ENCODE results near the gene RPL21. TPM values are rescaled to one million over a fixed set of nuclear protein-coding genes. Genes with fewer than 3 reads are reported as not detected.

Gene RPL21
- polyA plus RNA-seq, 3 donors = 1,311 to 1,781 (median 1,417) TPM

- Histone ChIP-seq H3K27ac (ENCODE audit: low read depth in 1 of 2, low read length in 2 of 2) (no peak overlapping the region), H2AFZ (ENCODE audit: insufficient read depth, low read depth, low read length, poor library complexity, severe bottlenecking) (no peak overlapping the region), H3K36me3 (replicated peaks in 1 of 2; ENCODE audit: control insufficient read depth in 1 of 2, insufficient read depth in 2 of 2, low read length in 2 of 2) (no peaks in the 10 kb centered on the region), H3K79me2 (ENCODE audit: insufficient read depth, low read length) (no peaks in the 10 kb centered on the region), H3K4me3 (replicated peaks in 1 of 3; ENCODE audit: low read depth in 2 of 3, low read length in 3 of 3) (no peak overlapping the region), H3K4me1 (ENCODE audit: control insufficient read depth in 1 of 2, insufficient read depth in 2 of 2, low read length in 2 of 2) (no peaks in the 10 kb centered on the region), H3K27me3 (ENCODE audit: control insufficient read depth in 2 of 2, insufficient read depth in 2 of 2, low read length in 2 of 2) (no peaks in the 10 kb centered on the region), H4K20me1 (ENCODE audit: insufficient read depth, low read length) (no peaks in the 10 kb centered on the region), H3K9ac (ENCODE audit: insufficient read depth, low read length, poor library complexity, severe bottlenecking) (no peak overlapping the region), H3K9me3 (replicated peaks in 1 of 2; ENCODE audit: control insufficient read depth in 1 of 2, insufficient read depth in 1 of 2, low read length in 2 of 2) (no peaks in the 10 kb centered on the region), H3K4me2 (replicated peaks; ENCODE audit: extremely low read depth, low read length, poor library complexity, severe bottlenecking) (no peak overlapping the region)
- H3K27ac Mint-ChIP-seq = no peak overlapping the region
- TF ChIP-seq CTCF (IDR thresholded peaks at IDR 0.05) = no peak
- intact Hi-C loops (cut with micrococcal nuclease) = no loop called here
- WGBS (ENCODE audit: insufficient coverage) = no CpG with 5 or more reads among the region's 4 CpGs
- peaks cover 0 to 1% (median 0%) of the 10 kb centered on the region in 7 donors for H3K9me3 Mint-ChIP-seq
- no peak for DNase-seq
- peaks cover 0 to 3% (median 1%) of the 10 kb centered on the region in 3 donors for H3K27me3 Mint-ChIP-seq (ENCODE audit: low read depth in 3 of 3)
- H3K4me3 Mint-ChIP-seq = no peak overlapping the region
- no peaks in the 10 kb centered on the region for H3K4me1 Mint-ChIP-seq
- no peaks in the 10 kb centered on the region for H3K36me3 Mint-ChIP-seq
Measured at GRCh38 chr13:27203186-27203585, 48.2 kb upstream of the RPL21 start.

- H2AFZ ChIP-seq (ENCODE audit: insufficient read depth, low read depth, low read length, poor library complexity, severe bottlenecking) = no peak overlapping the region
- H3K27me3 ChIP-seq (ENCODE audit: control insufficient read depth in 2 of 2, insufficient read depth in 2 of 2, low read length in 2 of 2) = no peaks in the 10 kb centered on the region
- Mint-ChIP-seq H3K27ac (no peak overlapping the region), H3K27me3 (ENCODE audit: low read depth in 3 of 3) (peaks cover 0 to 3% (median 1%) of the 10 kb centered on the region in 3 donors), H3K36me3 (no peaks in the 10 kb centered on the region), H3K4me3 (no peak overlapping the region), H3K4me1 (no peaks in the 10 kb centered on the region), H3K9me3 (peaks cover 0 to 1% (median 0%) of the 10 kb centered on the region in 7 donors)
- no peak overlapping the region for H3K4me2 ChIP-seq (replicated peaks; ENCODE audit: extremely low read depth, low read length, poor library complexity, severe bottlenecking)
- H3K79me2 ChIP-seq (ENCODE audit: insufficient read depth, low read length) = no peaks in the 10 kb centered on the region
- TF ChIP-seq CTCF (IDR thresholded peaks at IDR 0.05) = peak; percentile 30
- H3K9ac ChIP-seq (ENCODE audit: insufficient read depth, low read length, poor library complexity, severe bottlenecking) = no peak overlapping the region
- DNase-seq = peak in 2 of 3 donors; percentile 19 to 24
- H3K9me3 ChIP-seq (replicated peaks in 1 of 2; ENCODE audit: control insufficient read depth in 1 of 2, insufficient read depth in 1 of 2, low read length in 2 of 2) = no peaks in the 10 kb centered on the region
- no peaks in the 10 kb centered on the region for H3K4me1 ChIP-seq (ENCODE audit: control insufficient read depth in 1 of 2, insufficient read depth in 2 of 2, low read length in 2 of 2)
- no peak overlapping the region for H3K27ac ChIP-seq (ENCODE audit: low read depth in 1 of 2, low read length in 2 of 2)
- H3K36me3 ChIP-seq (replicated peaks in 1 of 2; ENCODE audit: control insufficient read depth in 1 of 2, insufficient read depth in 2 of 2, low read length in 2 of 2) = no peaks in the 10 kb centered on the region
- 67% methylated on average over 1 of the region's 3 CpGs for WGBS (ENCODE audit: insufficient coverage)
- intact Hi-C loops (cut with micrococcal nuclease) = no loop called here
- H4K20me1 ChIP-seq (ENCODE audit: insufficient read depth, low read length) = no peaks in the 10 kb centered on the region
- H3K4me3 ChIP-seq (replicated peaks in 1 of 3; ENCODE audit: low read depth in 2 of 3, low read length in 3 of 3) = no peak overlapping the region
Measured at GRCh38 chr13:27203854-27204253, 47.5 kb upstream of the RPL21 start.
